H1 (cell line): Measurements from ENCODE around the gene OR10AD1. TPM values are rescaled to one million over a fixed set of nuclear protein-coding genes. Genes with fewer than 3 reads are reported as not detected.

ENCODE experiments used
- ASH2L ChIP-seq: fragments of 200-600, 300-600 bp; sonication (generic); IDR thresholded peaks from one replicate; pipeline ENCODE4 v1.7.1; 2017; ENCODE audit warnings: low read length
- ATF3 ChIP-seq: IDR thresholded peaks from 2 replicates; pipeline ENCODE4 v1.6.1; 2011; ENCODE audit warnings: low read depth, mild to moderate bottlenecking, low read length; ENCODE audit not compliant: insufficient read depth
- BACH1 ChIP-seq: IDR thresholded peaks from 2 replicates; pipeline ENCODE4 v1.6.1; 2012; ENCODE audit warnings: low read length, improper control_type of control experiment
- CTCF ChIP-seq, 3 experiments: IDR thresholded peaks; 1 replicate in 2 of 3; 2 replicates in 1 of 3; pipeline versions ENCODE4 v1.5.1 to v1.6.1; 2011; ENCODE audit warnings: low read length in 3 of 3, mild to moderate bottlenecking in 3 of 3, inconsistent platforms in 2 of 3, low read depth in 1 of 3, moderate library complexity in 1 of 3; ENCODE audit not compliant: insufficient read depth in 1 of 3; ENCODE audit errors: control extremely low read depth in 1 of 3
- EGR1 ChIP-seq: IDR thresholded peaks from 2 replicates; pipeline ENCODE4 v1.6.1; 2011; ENCODE audit warnings: low read depth, low read length, borderline replicate concordance
- EP300 ChIP-seq, 2 experiments: IDR thresholded peaks; 1 replicate in 1 of 2; 2 replicates in 1 of 2; pipeline ENCODE4 v1.6.1; 2011 to 2012; ENCODE audit warnings: low read depth in 2 of 2, low read length in 2 of 2, mild to moderate bottlenecking in 2 of 2, borderline replicate concordance in 1 of 2, inconsistent platforms in 1 of 2, moderate library complexity in 1 of 2
- EZH2 ChIP-seq: fragments of 200-600 bp; sonication (generic); IDR thresholded peaks from 2 replicates; pipeline ENCODE4 v1.7.1; 2012; ENCODE audit warnings: low read depth, mild to moderate bottlenecking, moderate library complexity, low read length, inconsistent platforms; ENCODE audit not compliant: severe bottlenecking
- FOSL1 ChIP-seq: IDR thresholded peaks from 2 replicates; pipeline ENCODE4 v1.6.1; 2011; ENCODE audit warnings: mild to moderate bottlenecking, low read depth, low read length, moderate library complexity; ENCODE audit not compliant: insufficient read depth
- GTF2F1 ChIP-seq: IDR thresholded peaks from 2 replicates; pipeline ENCODE4 v1.6.1; 2012; ENCODE audit warnings: low read depth, low read length, improper control_type of control experiment, borderline replicate concordance
- HDAC2 ChIP-seq, 2 experiments: fragments of 300-600 bp in 1 of 2; sonication (generic) in 1 of 2; IDR thresholded peaks; 2 replicates each; pipeline ENCODE4 v1.6.1; 2011 to 2012; ENCODE audit warnings: low read depth in 2 of 2, low read length in 2 of 2, mild to moderate bottlenecking in 2 of 2, moderate library complexity in 2 of 2, borderline replicate concordance in 1 of 2, inconsistent platforms in 1 of 2
- HDAC6 ChIP-seq: IDR thresholded peaks from one replicate; pipeline ENCODE4 v1.7.1; 2012; ENCODE audit warnings: low read depth, mild to moderate bottlenecking, inconsistent platforms, low read length, moderate library complexity
- JUN ChIP-seq: IDR thresholded peaks from 2 replicates; pipeline ENCODE4 v1.6.1; 2011; ENCODE audit warnings: low read depth, mild to moderate bottlenecking, improper control_type of control experiment, low read length
- MAFK ChIP-seq: IDR thresholded peaks from 2 replicates; pipeline ENCODE4 v1.6.1; 2012; ENCODE audit warnings: low read depth, mild to moderate bottlenecking, improper control_type of control experiment, low read length
- POU5F1 ChIP-seq: IDR thresholded peaks from 2 replicates; pipeline ENCODE4 v1.6.1; 2011; ENCODE audit warnings: low read depth, mild to moderate bottlenecking, low read length, moderate library complexity
- RXRA ChIP-seq: IDR thresholded peaks from 2 replicates; pipeline ENCODE4 v1.6.1; 2011; ENCODE audit warnings: low read depth, mild to moderate bottlenecking, low read length, moderate library complexity; ENCODE audit not compliant: insufficient read depth
- SIN3A ChIP-seq, 2 experiments: IDR thresholded peaks in 1 of 2; conservative IDR thresholded peaks in 1 of 2; 2 replicates each; pipeline ENCODE4 v1.6.1; 2011 to 2012; ENCODE audit warnings: low read length in 2 of 2, improper control_type of control experiment in 1 of 2, low read depth in 1 of 2, mild to moderate bottlenecking in 1 of 2
- SIRT6 ChIP-seq: IDR thresholded peaks from one replicate; pipeline ENCODE4 v1.7.1; 2012; ENCODE audit warnings: low read length, inconsistent platforms
- SIX5 ChIP-seq: IDR thresholded peaks from 2 replicates; pipeline ENCODE4 v1.6.1; 2011; ENCODE audit warnings: mild to moderate bottlenecking, low read depth, low read length
- SP1 ChIP-seq: IDR thresholded peaks from 2 replicates; pipeline ENCODE4 v1.6.1; 2011; ENCODE audit warnings: low read depth, low read length
- TAF7 ChIP-seq: optimal IDR thresholded peaks from 2 replicates; pipeline ENCODE3; 2011; ENCODE audit warnings: low read depth, mild to moderate bottlenecking, inconsistent platforms, low read length, moderate library complexity, borderline replicate concordance
- TEAD4 ChIP-seq: IDR thresholded peaks from 2 replicates; pipeline ENCODE4 v1.6.1; 2012; ENCODE audit warnings: low read depth, low read length, inconsistent platforms, mixed read lengths
- polyA plus RNA-seq, 7 experiments: library from polyadenylated mRNA; depleted of rRNA in 3 of 7; stranded (reverse) in 5 of 7; unstranded in 2 of 7; fragments of >200 nt in 5 of 7; fragments of 200-250 nt in 2 of 7; gene quantifications; 1 replicate in 5 of 7; 2 replicates in 1 of 7; 4 replicates in 1 of 7; pipeline versions ENCODE4 v1.2.1 to v1.2.3, GENCODE V29; 2011 to 2013; ENCODE audit warnings: missing spikeins in 2 of 7, mixed read lengths in 2 of 7
- total RNA-seq: library from RNA; stranded (reverse); fragmentation: NEBNext Ultra II Directional; extraction: Animal tissue kit (Norgen Biotek cat#: 25700); gene quantifications from 2 replicates; pipeline ENCODE4 v1.2.1, GENCODE V29; 2021

OR10AD1 gene
- total and polyA plus RNA-seq, 2 of the 8 experiments (the other 6 are each of a cell fraction or from before 2014, with no cell fraction given) = not detected

- peak in 1 of 2 experiments; percentile 84; a peak in 1 of 4 replicates for TF ChIP-seq HDAC2 (IDR thresholded peaks at IDR 0.05; ENCODE audit: borderline replicate concordance in 1 of 2, low read depth in 2 of 2, low read length in 2 of 2)
- peak; percentile 34 to 44 (median 35) for TF ChIP-seq CTCF (IDR thresholded peaks at IDR 0.05; ENCODE audit: control extremely low read depth in 1 of 3, insufficient read depth in 1 of 3, low read depth in 1 of 3, low read length in 3 of 3)
- no peak for TF ChIP-seq SIRT6
- TF ChIP-seq EGR1 = no peak
- no peak for TF ChIP-seq JUN
- peak; percentile 15; the same call in 1 of the 2 replicates for TF ChIP-seq TEAD4
- TF ChIP-seq FOSL1 = no peak
- TF ChIP-seq SIN3A (conservative IDR thresholded peaks at IDR 0.05 in 1 of 2, IDR thresholded peaks at IDR 0.05 in 1 of 2; ENCODE audit: low read depth in 1 of 2, low read length in 2 of 2) = peak; percentile 31 to 89; a peak in 3 of 4 replicates
- TF ChIP-seq EZH2 = no peak
- TF ChIP-seq EP300 (IDR thresholded peaks at IDR 0.05; ENCODE audit: borderline replicate concordance in 1 of 2, low read depth in 2 of 2, low read length in 2 of 2) = no peak
- no peak for TF ChIP-seq MAFK
- no peak for TF ChIP-seq TAF7
- no peak for TF ChIP-seq BACH1
- TF ChIP-seq POU5F1 = no peak
- TF ChIP-seq ASH2L = peak; percentile 61
- no peak for TF ChIP-seq SIX5
- no peak for TF ChIP-seq HDAC6
- no peak for TF ChIP-seq ATF3
- no peak for TF ChIP-seq RXRA
- no peak for TF ChIP-seq SP1
- TF ChIP-seq GTF2F1 = no peak
Measured at GRCh38 chr12:48183091-48183875, 19.8 kb downstream of the OR10AD1 start, which contains the start of gene CCDC184 (continued).
